ENCODE measurements around the gene ETS2. TPM values are rescaled to one million over a fixed set of nuclear protein-coding genes. Genes with fewer than 3 reads are reported as not detected.

ETS2 gene
- total and polyA plus RNA-seq, 2 of the 4 experiments (the other 2 are of a cell fraction) = 21.3 to 21.7 TPM

GRCh38 chr21:38784458-38785266 is 21.1 kb upstream of the ETS2 start:
- no peak overlapping the region for H3K9ac ChIP-seq (ENCODE audit: low read depth, low read length)
- H3K4me3 ChIP-seq (ENCODE audit: insufficient read depth, low read depth, low read length) = no peak overlapping the region
- in situ Hi-C loops (cut with MboI; ENCODE audit: low sequenced_read_pairs) = no loop called here

More at GRCh38 chr21:38784458-38785266, 21.1 kb upstream of the ETS2 start:
- ATAC-seq (ENCODE audit: low read depth) = no peak
- 86% methylated on average over 1 of the region's 7 CpGs; no CpG with 5 or more reads in 1 of the 2 experiments for WGBS, 2 experiments (ENCODE audit: extremely low coverage in 2 of 2, insufficient read length in 1 of 2)
- dilution Hi-C loops (cut with HindIII; ENCODE audit: low sequenced_read_pairs, unreplicated experiment) (no loop called here), intact Hi-C loops (cut with micrococcal nuclease) (no loop called here)
- Histone ChIP-seq H3K9me3 (ENCODE audit: control insufficient read depth, insufficient read depth, low read length) (peaks cover 15% of the 10 kb centered on the region), H3K56ac (ENCODE audit: extremely low read depth, insufficient read depth, low read length) (no peak overlapping the region), H3K23ac (ENCODE audit: low read depth, low read length) (no peak overlapping the region), H3K14ac (replicated peaks; ENCODE audit: low read depth, low read length) (no peak overlapping the region), H4K8ac (ENCODE audit: low read depth in 2 of 2, low read length in 2 of 2) (no peak overlapping the region), H2BK120ac (ENCODE audit: low read depth, low read length) (no peak overlapping the region), H4K20me1 (ENCODE audit: insufficient read depth, low read length) (no peaks in the 10 kb centered on the region), H3K27me3 (ENCODE audit: control insufficient read depth, insufficient read depth, low read length) (no peaks in the 10 kb centered on the region), H2BK20ac (ENCODE audit: low read depth, low read length) (no peak overlapping the region), H2AK5ac (ENCODE audit: low read depth, low read length) (no peak overlapping the region), H2BK5ac (ENCODE audit: low read depth, low read length, poor library complexity, severe bottlenecking) (no peak overlapping the region), H3K4me1 (ENCODE audit: control insufficient read depth, insufficient read depth, low read length) (no peaks in the 10 kb centered on the region), H3K79me1 (ENCODE audit: low read depth in 1 of 2, low read length in 2 of 2) (no peaks in the 10 kb centered on the region), H3K4me2 (ENCODE audit: low read depth, low read length) (no peak overlapping the region), H2AK9ac (replicated peaks; ENCODE audit: low read depth, low read length, poor library complexity) (no peak overlapping the region), H2AFZ (replicated peaks; ENCODE audit: low read length, poor library complexity) (no peak overlapping the region), H3K4ac (ENCODE audit: low read depth, low read length) (no peak overlapping the region), H3K18ac (ENCODE audit: low read depth, low read length) (no peak overlapping the region), H4K5ac (ENCODE audit: low read depth, low read length) (no peak overlapping the region), H3K36me3 (ENCODE audit: control insufficient read depth, insufficient read depth, low read length) (no peaks in the 10 kb centered on the region), H3K9me1 (ENCODE audit: insufficient read depth, low read length) (0 out of 2 replicates have a peak, but pooled peaks cover 6% of the 10 kb centered on the region), H3K27ac (ENCODE audit: insufficient read depth, low read length) (no peak overlapping the region), H2BK15ac (ENCODE audit: low read depth, low read length) (no peak overlapping the region), H4K91ac (ENCODE audit: insufficient read depth, low read depth, low read length) (no peak overlapping the region)
- DNase-seq = no peak
- ChIA-PET CTCF (no interaction called here), POLR2A (ENCODE audit: unreplicated experiment) (no interaction called here)
- no TSS peak for BruUV-seq (replicated peaks)
- TF ChIP-seq POLR2A (IDR thresholded peaks at IDR 0.05; ENCODE audit: low read depth, low read length) = no peak

Data from IMR-90 (cell line).